HG03103 (cell line): Measurements from ENCODE around the gene ME1.
"Not testable (repeated sequence)": the region's sequence is repeated elsewhere in the genome, so short reads cannot be mapped to it uniquely, and the experiment has no call there.

Experiments used
- ATAC-seq: cut with Tn5 transposase; IDR thresholded peaks from one replicate; pipeline ENCODE4 v1.9.1; 2021; ENCODE audit warnings: low read depth; ENCODE audit not compliant: unreplicated experiment

ME1 gene

GRCh38 chr6:83362349-83362748 is 68.5 kb downstream of the ME1 start:
- not testable (repeated sequence) for ATAC-seq

GRCh38 chr6:83359638-83360037 is 71.2 kb downstream of the ME1 start:
- no peak for ATAC-seq

GRCh38 chr6:83354747-83355146 is 76.1 kb downstream of the ME1 start:
- ATAC-seq = no peak

GRCh38 chr6:83352424-83353061 is 78.3 kb downstream of the ME1 start:
- no peak for ATAC-seq

- ATAC-seq = no peak
These were observed 87.7 kb downstream of the ME1 start for GRCh38 chr6:83343121-83343520.

- no peak for ATAC-seq
These were observed 89.1 kb downstream of the ME1 start for GRCh38 chr6:83341765-83342164.

GRCh38 chr6:83333916-83334315 is 96.9 kb downstream of the ME1 start:
- not testable (repeated sequence) for ATAC-seq

GRCh38 chr6:83333500-83333899 is 97.4 kb downstream of the ME1 start:
- ATAC-seq = no peak

GRCh38 chr6:83314693-83315092 is 116.2 kb downstream of the ME1 start:
- no peak for ATAC-seq

GRCh38 chr6:83313882-83314281 is 117.0 kb downstream of the ME1 start:
- ATAC-seq = no peak

- no peak for ATAC-seq
These were observed 119.6 kb downstream of the ME1 start for GRCh38 chr6:83311231-83311630.

- ATAC-seq = no peak
These were observed 120.8 kb downstream of the ME1 start for GRCh38 chr6:83310046-83310445.

- ATAC-seq = no peak
These were observed 121.5 kb downstream of the ME1 start for GRCh38 chr6:83309344-83309743.

- ATAC-seq = no peak
These were observed 122.0 kb downstream of the ME1 start for GRCh38 chr6:83308833-83309232.

GRCh38 chr6:83307849-83308248 is 123.0 kb downstream of the ME1 start:
- no peak for ATAC-seq

GRCh38 chr6:83303426-83303825 is 127.4 kb downstream of the ME1 start:
- no peak for ATAC-seq

- ATAC-seq = no peak
These were observed 136.2 kb downstream of the ME1 start for GRCh38 chr6:83294676-83295075.

- peak; percentile 87 for ATAC-seq
These were observed 137.7 kb downstream of the ME1 start for GRCh38 chr6:83292900-83293843.

GRCh38 chr6:83287298-83287697 is 143.6 kb downstream of the ME1 start:
- not testable (repeated sequence) for ATAC-seq

GRCh38 chr6:83285917-83286316 is 144.9 kb downstream of the ME1 start:
- ATAC-seq = no peak

- ATAC-seq = no peak
These were observed 157.3 kb downstream of the ME1 start for GRCh38 chr6:83273596-83273995.
